Peyer's patch (tissue), 4 donors: Measurements from ENCODE around the gene CCDC85A.

Experiments used
- CTCF ChIP-seq, 6 experiments: fragments of 450-650 bp in 4 of 6; fragments of 200-600 bp in 2 of 6; sonication (generic) in 1 of 6; IDR thresholded peaks; one replicate each; pipeline ENCODE4 v1.5.1; 2017 to 2019; ENCODE audit warnings: antibody characterized with exemption in 6 of 6, mild to moderate bottlenecking in 3 of 6, moderate library complexity in 1 of 6
- POLR2A ChIP-seq, 2 donors: fragments of 450-650 bp; IDR thresholded peaks; one replicate each; pipeline ENCODE4 v1.5.1; 2017; ENCODE audit warnings: antibody characterized with exemption in 2 of 2, mild to moderate bottlenecking in 2 of 2, moderate library complexity in 2 of 2

GRCh38 chr2:56382466-56382865 lies 198.7 kb downstream of the CCDC85A start:
- TF ChIP-seq POLR2A (IDR thresholded peaks at IDR 0.05) (no peak), CTCF (IDR thresholded peaks at IDR 0.05) (no peak)
